WERI-Rb-1 (cell line): ENCODE measurements around the gene LENG8.
"Not testable (repeated sequence)": the region's sequence is repeated elsewhere in the genome, so short reads cannot be mapped to it uniquely, and the experiment has no call there.

ENCODE experiments used
- DNase-seq: peaks from one replicate; pipeline ENCODE4 v3.0.0-alpha.2; 2020
- H3K27ac ChIP-seq: fragments of 250-450 bp; sonication (Bioruptor Pico); 2 replicates; pipeline ENCODE4 v1.5.1; 2020; ENCODE audit warnings: mild to moderate bottlenecking, moderate library complexity
- H3K27me3 ChIP-seq: fragments of 250-450 bp; sonication (Bioruptor Pico); 2 replicates; pipeline ENCODE4 v1.5.1; 2021; ENCODE audit warnings: mild to moderate bottlenecking, low read depth, moderate library complexity; ENCODE audit not compliant: insufficient read depth, severe bottlenecking
- H3K36me3 ChIP-seq: fragments of 250-450 bp; sonication (Bioruptor Pico); 2 replicates; pipeline ENCODE4 v1.5.1; 2020; ENCODE audit warnings: mild to moderate bottlenecking, moderate library complexity
- H3K4me3 ChIP-seq: 2 replicates; pipeline ENCODE4 v1.5.1; 2011; ENCODE audit warnings: low read depth, mild to moderate bottlenecking, control low read depth, low read length
- H3K9me3 ChIP-seq: fragments of 250-450 bp; sonication (Bioruptor Pico); 2 replicates; pipeline ENCODE4 v1.5.1; 2021; ENCODE audit warnings: mild to moderate bottlenecking, moderate library complexity; ENCODE audit not compliant: severe bottlenecking
- TF ChIP-seq, protein P1 (sequence below): IDR thresholded peaks from 2 replicates; pipeline ENCODE4 v1.5.1; 2011; ENCODE audit warnings: low read depth, mild to moderate bottlenecking, control low read depth, inconsistent platforms, low read length

Gene LENG8

GRCh38 chr19:54485851-54486250, 36.9 kb downstream of the LENG8 start:
- DNase-seq: no peak
- no peak overlapping the region for H3K27ac ChIP-seq
- H3K9me3 ChIP-seq: no peaks in the 10 kb centered on the region
- TF ChIP-seq, protein P1, sequence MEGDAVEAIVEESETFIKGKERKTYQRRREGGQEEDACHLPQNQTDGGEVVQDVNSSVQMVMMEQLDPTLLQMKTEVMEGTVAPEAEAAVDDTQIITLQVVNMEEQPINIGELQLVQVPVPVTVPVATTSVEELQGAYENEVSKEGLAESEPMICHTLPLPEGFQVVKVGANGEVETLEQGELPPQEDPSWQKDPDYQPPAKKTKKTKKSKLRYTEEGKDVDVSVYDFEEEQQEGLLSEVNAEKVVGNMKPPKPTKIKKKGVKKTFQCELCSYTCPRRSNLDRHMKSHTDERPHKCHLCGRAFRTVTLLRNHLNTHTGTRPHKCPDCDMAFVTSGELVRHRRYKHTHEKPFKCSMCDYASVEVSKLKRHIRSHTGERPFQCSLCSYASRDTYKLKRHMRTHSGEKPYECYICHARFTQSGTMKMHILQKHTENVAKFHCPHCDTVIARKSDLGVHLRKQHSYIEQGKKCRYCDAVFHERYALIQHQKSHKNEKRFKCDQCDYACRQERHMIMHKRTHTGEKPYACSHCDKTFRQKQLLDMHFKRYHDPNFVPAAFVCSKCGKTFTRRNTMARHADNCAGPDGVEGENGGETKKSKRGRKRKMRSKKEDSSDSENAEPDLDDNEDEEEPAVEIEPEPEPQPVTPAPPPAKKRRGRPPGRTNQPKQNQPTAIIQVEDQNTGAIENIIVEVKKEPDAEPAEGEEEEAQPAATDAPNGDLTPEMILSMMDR: no peak
- no peaks in the 10 kb centered on the region for H3K36me3 ChIP-seq
- no peak overlapping the region for H3K4me3 ChIP-seq
- H3K27me3 ChIP-seq: peaks cover 62% of the 10 kb centered on the region

GRCh38 chr19:54489341-54489740, 40.3 kb downstream of the LENG8 start:
- no peak overlapping the region for H3K27ac ChIP-seq
- H3K36me3 ChIP-seq: no peaks in the 10 kb centered on the region
- H3K9me3 ChIP-seq: no peaks in the 10 kb centered on the region
- H3K27me3 ChIP-seq: peaks cover 49% of the 10 kb centered on the region
- no peak overlapping the region for H3K4me3 ChIP-seq
- no peak for DNase-seq
- TF ChIP-seq, protein P1: no peak

DNA sequence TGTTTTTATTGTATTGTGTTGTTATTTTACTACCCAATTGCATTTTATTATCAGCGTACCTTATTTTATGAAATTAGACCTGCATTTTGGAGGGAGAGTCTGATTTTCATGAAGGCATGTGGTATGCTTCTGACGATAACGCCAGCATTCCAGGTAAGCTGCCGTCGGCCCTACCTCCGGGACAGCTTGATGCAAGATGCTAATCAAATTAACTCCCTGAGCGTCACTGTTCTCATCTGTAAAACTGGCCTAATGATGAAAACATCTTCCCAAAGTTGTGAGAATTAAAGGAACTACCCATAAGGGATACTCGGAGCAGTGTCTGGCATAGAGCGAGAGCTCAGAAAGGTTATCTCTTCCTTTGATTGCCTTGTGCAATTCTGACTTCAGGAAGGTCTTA, 40.8 kb downstream of the LENG8 start:
- Histone ChIP-seq H3K27ac (no peak overlapping the region), H3K27me3 (peaks cover 49% of the 10 kb centered on the region), H3K9me3 (no peaks in the 10 kb centered on the region), H3K36me3 (no peaks in the 10 kb centered on the region), H3K4me3 (no peak overlapping the region)
- TF ChIP-seq, protein P1: no peak
- no peak for DNase-seq

DNA sequence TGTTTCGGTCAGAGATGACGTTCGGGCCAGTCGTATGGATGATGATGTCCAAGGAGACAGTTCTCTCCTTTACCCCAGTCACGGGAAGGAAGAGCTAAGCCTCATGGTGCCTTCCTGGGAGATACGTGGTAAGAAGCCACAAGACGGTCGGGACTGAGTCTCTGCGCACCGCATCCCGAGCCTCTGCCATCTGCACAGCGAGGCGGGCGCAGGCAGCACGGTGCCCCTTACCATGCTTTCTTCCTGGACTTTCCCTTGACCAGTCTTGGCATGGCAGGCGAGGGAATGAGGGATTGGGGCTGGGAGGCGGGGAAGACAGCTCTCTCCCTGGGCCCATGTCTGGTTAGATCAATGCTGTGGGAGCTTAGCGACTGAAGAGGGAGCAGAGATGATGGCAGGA, 43.6 kb downstream of the LENG8 start:
- DNase-seq: no peak
- no peak overlapping the region for H3K4me3 ChIP-seq
- H3K27ac ChIP-seq: no peak overlapping the region
- peaks cover 57% of the 10 kb centered on the region for H3K27me3 ChIP-seq
- no peaks in the 10 kb centered on the region for H3K36me3 ChIP-seq
- H3K9me3 ChIP-seq: no peaks in the 10 kb centered on the region
- TF ChIP-seq, protein P1: no peak

DNA sequence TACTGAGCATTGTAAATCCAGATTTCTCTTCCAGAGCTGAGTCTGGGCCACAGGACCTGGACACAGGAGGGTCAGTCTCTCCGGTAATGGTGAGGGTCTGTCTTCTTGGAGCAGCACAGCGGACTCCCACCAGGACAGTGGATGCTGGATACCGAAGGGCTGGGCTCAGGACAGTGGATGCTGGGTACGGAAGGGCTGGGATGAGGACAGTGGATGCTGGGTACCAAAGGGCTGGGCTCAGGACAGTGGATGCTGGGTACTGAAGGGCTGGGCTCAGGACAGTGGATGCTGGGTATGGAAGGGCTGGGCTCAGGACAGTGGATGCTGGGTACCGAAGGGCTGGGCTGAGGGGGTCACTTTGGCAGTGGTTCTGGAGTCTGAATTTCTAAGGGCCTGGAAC, 44.1 kb downstream of the LENG8 start:
- H3K9me3 ChIP-seq, H3K27ac ChIP-seq, DNase-seq, H3K4me3 ChIP-seq, H3K36me3 ChIP-seq: not testable (repeated sequence)
- peaks cover 54% of the 10 kb centered on the region for H3K27me3 ChIP-seq

DNA sequence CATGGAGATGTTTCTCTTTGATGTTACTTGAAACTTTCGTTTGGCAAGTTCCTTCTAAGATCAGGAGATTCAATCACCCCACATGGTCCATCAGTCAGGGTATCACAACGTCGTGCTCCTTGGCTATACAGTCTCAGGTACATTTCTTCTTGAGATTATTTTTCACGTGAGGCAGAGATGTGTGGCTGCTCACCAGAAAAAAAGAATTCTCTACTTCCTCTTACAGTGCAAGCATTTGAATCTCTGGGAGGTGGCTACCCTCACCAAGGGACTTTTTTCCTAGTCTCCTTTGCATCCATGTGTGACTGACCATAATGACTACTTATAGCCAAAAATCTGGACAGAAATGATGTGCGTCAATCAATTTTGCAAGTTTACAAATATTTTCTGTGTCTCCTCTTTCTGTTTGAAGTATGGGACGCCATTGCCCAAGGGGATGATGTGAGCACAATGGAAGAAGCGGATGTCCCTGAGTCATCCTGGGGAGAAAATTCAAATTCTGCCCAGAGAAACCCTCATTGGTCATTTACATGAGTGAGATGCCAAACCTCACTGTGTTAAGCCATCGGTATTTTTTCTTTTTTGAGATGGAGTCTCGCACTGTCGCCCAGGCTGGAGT, 45.1 kb downstream of the LENG8 start:
- DNase-seq: no peak
- no peak overlapping the region for H3K27ac ChIP-seq
- no peaks in the 10 kb centered on the region for H3K36me3 ChIP-seq
- no peak overlapping the region for H3K4me3 ChIP-seq
- no peaks in the 10 kb centered on the region for H3K9me3 ChIP-seq
- peaks cover 58% of the 10 kb centered on the region for H3K27me3 ChIP-seq
- TF ChIP-seq, protein P1: no peak

DNA sequence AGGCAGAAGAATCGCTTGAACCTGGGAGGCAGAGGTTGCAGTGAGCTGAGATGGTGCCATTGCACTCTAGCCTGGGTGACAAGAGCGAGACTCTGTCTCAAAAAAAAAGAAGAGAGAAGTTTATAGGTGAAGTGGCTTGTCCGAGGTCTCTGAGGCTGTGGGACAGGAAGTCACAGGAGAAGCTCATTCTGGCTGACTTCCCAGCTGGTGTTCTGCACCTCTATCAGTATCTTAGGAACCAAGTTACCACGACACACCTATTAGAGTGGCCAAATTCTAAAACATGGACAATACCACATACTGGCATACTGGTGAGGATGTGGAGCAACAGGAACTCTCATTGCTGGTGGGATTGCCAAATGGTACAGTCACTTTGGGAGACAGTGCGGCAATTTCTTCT, 46.3 kb downstream of the LENG8 start:
- not testable (repeated sequence) for H3K36me3 ChIP-seq, H3K9me3 ChIP-seq

DNA sequence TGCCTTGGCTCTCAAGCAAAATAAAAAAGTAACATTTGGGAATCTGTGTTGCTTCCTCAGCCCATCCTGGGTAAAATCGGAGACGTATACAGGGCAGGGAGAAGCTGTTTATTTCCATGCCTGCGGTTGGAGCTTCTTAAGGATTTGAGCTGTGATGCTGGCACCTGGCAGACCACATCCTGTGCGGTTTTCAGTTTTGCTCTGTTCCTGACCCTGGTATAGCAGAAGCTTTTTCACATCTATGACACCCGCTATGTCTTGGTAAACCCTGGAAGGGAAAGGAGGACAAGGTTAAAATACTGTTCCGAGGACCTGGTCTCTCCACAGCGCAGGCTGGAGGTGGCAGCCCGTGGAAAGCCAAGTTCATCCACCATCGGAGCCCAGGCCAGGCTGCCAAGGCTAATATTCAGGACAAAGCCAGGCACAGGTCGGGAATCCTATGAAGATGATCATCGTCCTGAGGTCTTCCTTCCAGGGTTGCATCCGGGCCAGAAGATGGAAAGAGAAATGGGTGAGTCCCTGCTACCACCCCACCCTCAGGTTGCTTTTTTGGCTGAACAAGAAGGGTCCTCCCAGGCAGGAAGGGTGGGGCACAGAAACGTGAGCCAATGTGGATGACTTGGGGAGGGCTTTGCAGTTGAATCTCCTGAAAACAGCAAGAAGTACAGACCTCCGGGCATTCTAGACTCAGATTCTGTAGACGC, 48.9 kb downstream of the LENG8 start:
- not testable (repeated sequence) for H3K27ac ChIP-seq, H3K4me3 ChIP-seq, H3K36me3 ChIP-seq, DNase-seq, H3K9me3 ChIP-seq
- H3K27me3 ChIP-seq: peaks cover 70% of the 10 kb centered on the region

More for the DNA sequence above, 46.3 kb downstream of the LENG8 start:
- H3K27ac ChIP-seq, DNase-seq, H3K4me3 ChIP-seq: not testable (repeated sequence)
- H3K27me3 ChIP-seq: peaks cover 64% of the 10 kb centered on the region

GRCh38 chr19:54498451-54498772, 49.4 kb downstream of the LENG8 start:
- H3K27me3 ChIP-seq: peaks cover 73% of the 10 kb centered on the region
- DNase-seq, H3K9me3 ChIP-seq, H3K27ac ChIP-seq, H3K36me3 ChIP-seq, H3K4me3 ChIP-seq: not testable (repeated sequence)
